ENCODE results near the gene PPP1CB.

Gene PPP1CB

GRCh38 chr2:28745876-28746275, 5.8 kb upstream of the PPP1CB start:
- no peak for DNase-seq

GRCh38 chr2:28746429-28747111, 5.1 kb upstream of the PPP1CB start:
- DNase-seq: no peak

- no peak for DNase-seq
Observed at GRCh38 chr2:28747714-28748113, 3.9 kb upstream of the PPP1CB start.

GRCh38 chr2:28748176-28748575, 3.5 kb upstream of the PPP1CB start:
- no peak for DNase-seq

GRCh38 chr2:28748941-28749340, 2.7 kb upstream of the PPP1CB start:
- DNase-seq: no peak

GRCh38 chr2:28749526-28749925, 2.1 kb upstream of the PPP1CB start:
- DNase-seq: no peak

GRCh38 chr2:28750316-28751251, 1.0 kb upstream of the PPP1CB start:
- DNase-seq: no peak

GRCh38 chr2:28751956-28752630, 463 bp downstream of the PPP1CB start:
- no peak for DNase-seq

GRCh38 chr2:28752631-28753376, 1.2 kb downstream of the PPP1CB start:
- peak; percentile 48 for DNase-seq

GRCh38 chr2:28754321-28754720, 2.7 kb downstream of the PPP1CB start:
- no peak for DNase-seq

- no peak for DNase-seq
Observed at GRCh38 chr2:28755421-28755820, 3.8 kb downstream of the PPP1CB start.

- DNase-seq: no peak
Observed at GRCh38 chr2:28758459-28758858, 6.8 kb downstream of the PPP1CB start.

- DNase-seq: no peak
Observed at GRCh38 chr2:28761420-28761819, 9.8 kb downstream of the PPP1CB start.

GRCh38 chr2:28764909-28765711, 13.5 kb downstream of the PPP1CB start:
- DNase-seq: no peak

GRCh38 chr2:28766070-28766469, 14.4 kb downstream of the PPP1CB start:
- no peak for DNase-seq

- DNase-seq: no peak
Observed at GRCh38 chr2:28767337-28767736, 15.7 kb downstream of the PPP1CB start.

GRCh38 chr2:28768422-28768821, 16.8 kb downstream of the PPP1CB start:
- DNase-seq: no peak

GRCh38 chr2:28768952-28769351, 17.3 kb downstream of the PPP1CB start:
- no peak for DNase-seq

GRCh38 chr2:28772351-28772750, 20.7 kb downstream of the PPP1CB start:
- no peak for DNase-seq

- no peak for DNase-seq
Observed at GRCh38 chr2:28776471-28776870, 24.8 kb downstream of the PPP1CB start.

GRCh38 chr2:28778392-28778791, 26.8 kb downstream of the PPP1CB start:
- DNase-seq: no peak

GRCh38 chr2:28779001-28779400, 27.4 kb downstream of the PPP1CB start:
- no peak for DNase-seq
